SH-SY5Y (cell line): ENCODE data around the gene RASAL2.

ENCODE experiments used
- GATA2 ChIP-seq: IDR thresholded peaks from 2 replicates; pipeline ENCODE4 v1.6.1; 2011; ENCODE audit warnings: mild to moderate bottlenecking, low read depth, low read length
- GATA3 ChIP-seq: IDR thresholded peaks from 2 replicates; pipeline ENCODE4 v1.6.1; 2011; ENCODE audit warnings: low read depth, mild to moderate bottlenecking, low read length, moderate library complexity

The RASAL2 gene

GRCh38 chr1:178367151-178367550 lies 273.2 kb downstream of the RASAL2 start:
- TF ChIP-seq GATA3 (no peak), GATA2 (no peak)

- TF ChIP-seq GATA2 = no peak
- no peak for TF ChIP-seq GATA3
Observed at GRCh38 chr1:178368208-178368607, 274.3 kb downstream of the RASAL2 start.

GRCh38 chr1:178371235-178371634 lies 277.3 kb downstream of the RASAL2 start:
- no peak for TF ChIP-seq GATA3
- no peak for TF ChIP-seq GATA2

- no peak for TF ChIP-seq GATA3
- TF ChIP-seq GATA2 = no peak
Observed at GRCh38 chr1:178371933-178372388, 278.1 kb downstream of the RASAL2 start.

GRCh38 chr1:178374016-178374415 lies 280.1 kb downstream of the RASAL2 start:
- TF ChIP-seq GATA2 = no peak
- no peak for TF ChIP-seq GATA3

- TF ChIP-seq GATA3 (no peak), GATA2 (no peak)
Observed at GRCh38 chr1:178376008-178376407, 282.1 kb downstream of the RASAL2 start.

GRCh38 chr1:178379807-178380206 lies 285.9 kb downstream of the RASAL2 start:
- TF ChIP-seq GATA3 = no peak
- no peak for TF ChIP-seq GATA2

GRCh38 chr1:178382372-178382771 lies 288.5 kb downstream of the RASAL2 start:
- TF ChIP-seq GATA3 (no peak), GATA2 (no peak)

- TF ChIP-seq GATA2 (no peak), GATA3 (no peak)
Observed at GRCh38 chr1:178385662-178386061, 291.8 kb downstream of the RASAL2 start.

- TF ChIP-seq GATA2 = no peak
Observed at GRCh38 chr1:178388418-178389145, 294.7 kb downstream of the RASAL2 start.

- TF ChIP-seq GATA3 (no peak), GATA2 (no peak)
Observed at GRCh38 chr1:178389441-178389840, 295.5 kb downstream of the RASAL2 start.

- TF ChIP-seq GATA3 (no peak), GATA2 (no peak)
Observed at GRCh38 chr1:178393370-178393769, 299.5 kb downstream of the RASAL2 start.

GRCh38 chr1:178396789-178397188 lies 302.9 kb downstream of the RASAL2 start:
- no peak for TF ChIP-seq GATA3
- no peak for TF ChIP-seq GATA2

- TF ChIP-seq GATA3 = no peak
- no peak for TF ChIP-seq GATA2
Observed at GRCh38 chr1:178397678-178398077, 303.8 kb downstream of the RASAL2 start.

GRCh38 chr1:178399177-178399728 lies 305.3 kb downstream of the RASAL2 start:
- TF ChIP-seq GATA3 (no peak), GATA2 (no peak)
